GM10266 (cell line): ENCODE results near the gene CHST15.

ENCODE experiments used
- DNase-seq: peaks from one replicate; pipeline ENCODE4 v3.0.0; 2012; ENCODE audit errors: extremely low spot score
- TF ChIP-seq, protein P1 (sequence below): IDR thresholded peaks from 2 replicates; pipeline ENCODE4 v1.5.1; 2012; ENCODE audit warnings: mild to moderate bottlenecking, low read depth; ENCODE audit not compliant: control insufficient read depth, insufficient read depth; ENCODE audit errors: missing control alignments

The CHST15 gene

DNA sequence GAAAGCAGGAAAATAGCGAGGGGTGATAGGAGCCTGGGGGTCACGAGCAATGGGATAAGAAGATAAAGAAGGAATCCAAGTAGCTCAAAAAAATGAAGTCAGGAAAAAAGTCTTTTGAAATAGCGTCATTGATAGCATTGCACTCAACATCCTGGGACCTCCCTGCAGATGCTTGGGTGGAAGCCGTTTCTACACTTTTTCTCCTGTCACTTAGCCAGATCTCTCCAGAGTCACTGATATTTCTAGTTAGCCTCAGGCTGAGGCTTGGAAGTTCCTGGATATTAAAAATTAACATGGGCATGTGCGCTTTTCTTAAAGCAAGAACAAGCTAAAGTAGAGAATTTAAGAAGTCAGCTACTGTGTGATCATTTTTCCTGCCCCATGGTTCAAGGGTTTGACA is 39.5 kb upstream of the CHST15 start:
- TF ChIP-seq, protein P1, sequence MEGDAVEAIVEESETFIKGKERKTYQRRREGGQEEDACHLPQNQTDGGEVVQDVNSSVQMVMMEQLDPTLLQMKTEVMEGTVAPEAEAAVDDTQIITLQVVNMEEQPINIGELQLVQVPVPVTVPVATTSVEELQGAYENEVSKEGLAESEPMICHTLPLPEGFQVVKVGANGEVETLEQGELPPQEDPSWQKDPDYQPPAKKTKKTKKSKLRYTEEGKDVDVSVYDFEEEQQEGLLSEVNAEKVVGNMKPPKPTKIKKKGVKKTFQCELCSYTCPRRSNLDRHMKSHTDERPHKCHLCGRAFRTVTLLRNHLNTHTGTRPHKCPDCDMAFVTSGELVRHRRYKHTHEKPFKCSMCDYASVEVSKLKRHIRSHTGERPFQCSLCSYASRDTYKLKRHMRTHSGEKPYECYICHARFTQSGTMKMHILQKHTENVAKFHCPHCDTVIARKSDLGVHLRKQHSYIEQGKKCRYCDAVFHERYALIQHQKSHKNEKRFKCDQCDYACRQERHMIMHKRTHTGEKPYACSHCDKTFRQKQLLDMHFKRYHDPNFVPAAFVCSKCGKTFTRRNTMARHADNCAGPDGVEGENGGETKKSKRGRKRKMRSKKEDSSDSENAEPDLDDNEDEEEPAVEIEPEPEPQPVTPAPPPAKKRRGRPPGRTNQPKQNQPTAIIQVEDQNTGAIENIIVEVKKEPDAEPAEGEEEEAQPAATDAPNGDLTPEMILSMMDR, result no peak
- no peak for DNase-seq

DNA sequence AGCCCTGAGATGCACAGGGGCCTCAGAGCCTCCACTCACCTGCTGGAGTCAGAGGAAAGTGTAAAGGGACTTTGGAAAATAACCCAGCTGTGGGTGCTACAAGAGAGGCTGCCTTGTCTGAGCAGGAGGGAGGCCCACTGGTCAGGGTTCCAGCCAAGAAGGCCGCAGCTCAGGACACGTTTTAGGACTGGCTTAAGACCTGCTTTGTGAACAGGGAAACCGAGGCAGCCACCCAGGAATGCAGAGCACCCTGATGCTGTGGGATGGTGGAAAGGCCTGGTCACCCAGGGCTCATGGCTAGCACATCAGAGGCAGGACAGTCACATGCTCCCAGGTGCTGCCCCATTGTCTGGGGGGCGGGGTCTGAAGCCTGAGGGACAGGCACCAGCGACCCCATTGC is 38.9 kb upstream of the CHST15 start:
- TF ChIP-seq, protein P1, result no peak
- no peak for DNase-seq

DNA sequence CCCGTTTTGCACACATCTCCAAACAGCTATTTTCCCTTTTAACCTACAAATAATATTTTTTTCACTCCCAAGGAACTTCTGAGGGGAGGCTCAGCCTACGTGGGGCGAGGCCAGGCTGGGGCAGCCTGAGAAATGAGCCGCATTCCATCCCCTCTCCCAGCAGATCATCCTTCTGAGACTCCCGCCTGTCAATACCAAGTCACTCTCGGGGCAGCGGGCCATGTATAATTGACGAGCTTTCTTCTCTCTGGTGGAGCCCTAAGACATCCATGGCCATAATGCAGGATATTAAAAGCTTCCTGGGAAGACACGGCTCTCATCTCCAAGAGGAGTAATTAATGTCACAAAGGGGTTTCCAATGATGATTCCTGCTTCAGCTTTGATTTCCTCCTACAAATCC is 37.8 kb upstream of the CHST15 start:
- no peak for DNase-seq

DNA sequence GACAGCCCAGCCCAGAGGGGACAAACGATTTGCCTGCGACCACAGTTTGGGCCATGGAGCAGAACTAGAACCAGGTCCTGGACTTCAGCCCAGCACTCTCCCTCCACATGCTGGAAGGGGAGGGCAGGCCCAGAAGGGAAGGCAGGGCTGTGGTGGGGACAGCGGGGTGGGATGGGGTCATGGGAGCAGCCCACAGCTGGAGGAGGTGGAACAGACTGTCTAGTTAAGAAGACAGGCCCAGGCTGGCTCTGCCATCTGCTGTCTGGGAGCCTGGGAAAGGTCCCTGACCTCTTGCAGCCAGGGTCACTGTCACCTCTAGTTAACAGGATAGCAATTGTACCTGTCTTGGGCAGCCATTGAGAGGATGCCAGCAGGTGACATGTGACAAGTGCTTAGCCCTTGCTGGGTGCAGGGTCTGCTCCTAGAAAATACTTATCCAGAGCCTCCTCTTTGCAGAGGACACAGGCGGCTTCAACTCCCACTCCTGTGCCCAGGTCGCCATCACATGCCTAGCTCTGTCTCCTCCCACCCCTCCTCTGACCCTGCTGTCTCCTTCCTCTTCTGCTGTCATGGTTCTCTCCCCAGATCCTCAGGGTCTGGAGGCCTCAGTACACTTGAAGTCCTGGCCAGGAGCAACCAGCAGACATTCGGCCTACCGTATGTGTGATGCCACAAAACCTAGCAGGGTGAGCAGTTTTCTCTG is 37.0 kb upstream of the CHST15 start:
- no peak for DNase-seq
- TF ChIP-seq, protein P1, result no peak

More for the DNA sequence above, 37.8 kb upstream of the CHST15 start:
- TF ChIP-seq, protein P1, result no peak

DNA sequence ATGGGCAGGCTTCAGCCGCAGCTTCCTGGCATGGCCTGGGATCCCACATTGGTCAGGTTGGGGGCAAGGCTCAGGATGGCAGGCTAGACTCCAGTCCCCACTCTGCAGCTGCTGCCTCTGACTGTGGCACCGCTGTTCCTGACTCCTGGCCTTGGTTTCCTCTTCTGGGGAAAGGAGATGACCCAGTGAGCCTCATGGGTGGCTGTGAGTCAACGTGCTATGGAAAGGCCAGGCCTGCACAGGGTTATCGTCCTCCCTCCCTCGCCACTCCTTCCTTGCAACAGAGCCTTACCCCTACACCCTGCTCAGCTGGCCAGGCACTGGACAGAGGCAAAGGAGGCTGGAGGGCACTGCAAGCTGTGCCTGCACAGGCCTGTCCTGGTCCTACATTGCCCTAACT is 36.1 kb upstream of the CHST15 start:
- DNase-seq, result no peak
- TF ChIP-seq, protein P1, result no peak

DNA sequence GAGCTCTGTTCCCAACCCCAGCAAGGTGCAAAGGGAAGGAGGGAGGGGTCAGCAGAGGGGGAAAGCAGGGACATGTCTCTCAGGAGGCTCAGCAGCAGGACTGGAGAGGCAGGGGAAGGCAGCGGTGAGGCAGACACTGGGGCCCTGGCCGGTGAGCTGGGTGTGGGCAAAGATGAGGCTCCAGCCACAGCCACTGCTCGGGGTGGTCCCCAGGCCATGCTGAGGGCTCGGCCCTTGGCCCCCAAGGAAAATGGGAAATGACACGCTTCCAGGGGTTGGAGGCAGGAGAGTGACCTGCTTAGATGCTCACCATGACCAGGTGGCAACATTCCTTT is 35.4 kb upstream of the CHST15 start:
- no peak for DNase-seq
- TF ChIP-seq, protein P1, result no peak

DNA sequence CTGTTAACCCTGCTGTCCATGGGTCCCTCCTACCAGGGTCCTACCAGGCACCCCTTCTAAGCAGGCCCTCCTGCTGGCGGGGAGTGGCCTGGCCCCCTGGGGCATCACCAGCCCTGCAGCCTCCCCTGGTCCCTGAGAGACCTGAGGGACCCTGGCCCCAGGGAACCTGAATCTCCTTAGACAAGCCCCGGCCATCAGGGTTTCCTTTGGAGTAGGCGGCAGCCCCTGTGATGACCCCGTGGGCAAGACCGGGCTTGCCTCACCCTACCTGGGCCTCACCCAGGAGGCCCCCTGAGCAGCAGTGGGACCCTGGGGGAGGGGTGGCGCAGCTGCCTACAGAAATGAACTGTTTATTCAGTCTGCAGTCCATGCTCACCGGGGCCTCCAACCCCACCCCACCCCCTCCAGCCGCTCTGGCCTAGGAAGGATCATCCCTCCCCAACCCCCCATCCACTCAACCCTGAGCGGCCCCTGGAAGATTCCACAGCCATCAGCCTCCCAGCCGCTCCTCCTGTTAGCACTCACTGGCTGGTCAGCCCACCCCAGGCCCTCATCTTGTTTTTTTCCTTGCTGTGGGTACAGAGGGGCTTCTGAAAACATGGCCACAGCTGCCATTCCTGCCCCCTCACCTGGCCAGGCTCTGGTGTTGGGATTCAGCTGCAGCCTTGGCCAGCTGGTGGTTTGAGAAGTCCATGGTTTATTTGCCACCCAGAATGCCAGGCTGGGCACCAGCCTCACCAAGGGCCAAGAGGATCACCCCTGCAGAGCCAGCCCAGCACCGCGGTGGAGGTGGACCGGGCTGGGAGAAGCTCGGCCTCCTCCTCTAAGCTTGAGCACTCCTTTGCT is 34.8 kb upstream of the CHST15 start:
- TF ChIP-seq, protein P1, result no peak
- DNase-seq, result no peak
